IPS DF 6.9 (cell line): ENCODE results near the gene ZDHHC8.

Source experiments
- DNase-seq: peaks from one replicate; pipeline ENCODE4 v3.0.0-alpha.2; 2013; ENCODE audit warnings: low read depth, low spot score
- H3K27ac ChIP-seq: one replicate; pipeline ENCODE4 v1.5.1; 2013; ENCODE audit warnings: low read length, control low read depth
- H3K27me3 ChIP-seq: 2 replicates; pipeline ENCODE4 v1.6.1; 2013; ENCODE audit warnings: mild to moderate bottlenecking, low read length; ENCODE audit not compliant: control insufficient read depth, insufficient read depth
- H3K36me3 ChIP-seq: 2 replicates; pipeline ENCODE4 v1.6.1; 2013; ENCODE audit warnings: low read length; ENCODE audit not compliant: control insufficient read depth, insufficient read depth
- H3K4me1 ChIP-seq: 2 replicates; pipeline ENCODE4 v1.6.1; 2013; ENCODE audit warnings: low read length; ENCODE audit not compliant: control insufficient read depth, insufficient read depth
- H3K4me3 ChIP-seq: 2 replicates; pipeline ENCODE4 v1.5.1; 2013; ENCODE audit warnings: mild to moderate bottlenecking, low read length
- H3K9me3 ChIP-seq: 2 replicates; pipeline ENCODE4 v1.6.1; 2013; ENCODE audit warnings: low read length, inconsistent platforms; ENCODE audit not compliant: control insufficient read depth, insufficient read depth
- WGBS: extraction: QIAGEN DNeasy Blood & Tissue Kit; methylation state at CpG from one replicate; pipeline ENCODE4 v1.1.7; 2013; ENCODE audit warnings: mixed read lengths, missing lambda C conversion rate; ENCODE audit not compliant: insufficient read length, insufficient coverage; 5-methylcytosine and 5-hydroxymethylcytosine counted together

ZDHHC8 gene

GRCh38 chr22:20191803-20192202 lies 60.2 kb downstream of the ZDHHC8 start:
- H3K4me3 ChIP-seq, result no peak overlapping the region
- no peak overlapping the region for H3K27ac ChIP-seq
- no peaks in the 10 kb centered on the region for H3K9me3 ChIP-seq
- no peaks in the 10 kb centered on the region for H3K36me3 ChIP-seq
- no peaks in the 10 kb centered on the region; the same call in 1 of the 2 replicates for H3K4me1 ChIP-seq
- no peaks in the 10 kb centered on the region for H3K27me3 ChIP-seq
- DNase-seq, result no peak
- no CpG with 5 or more reads among the region's 8 CpGs for WGBS

GRCh38 chr22:20192293-20192971 lies 60.8 kb downstream of the ZDHHC8 start:
- Histone ChIP-seq H3K9me3 (no peaks in the 10 kb centered on the region), H3K27me3 (no peaks in the 10 kb centered on the region), H3K4me1 (no peaks in the 10 kb centered on the region; the same call in 1 of the 2 replicates), H3K4me3 (no peak overlapping the region), H3K27ac (no peak overlapping the region), H3K36me3 (no peaks in the 10 kb centered on the region)
- DNase-seq, result no peak
- no CpG with 5 or more reads among the region's 10 CpGs for WGBS

GRCh38 chr22:20192972-20193760 lies 61.6 kb downstream of the ZDHHC8 start:
- WGBS, result no CpG with 5 or more reads among the region's 20 CpGs
- Histone ChIP-seq H3K27me3 (no peaks in the 10 kb centered on the region), H3K4me3 (no peak overlapping the region), H3K9me3 (no peaks in the 10 kb centered on the region), H3K4me1 (no peaks in the 10 kb centered on the region; the same call in 1 of the 2 replicates), H3K36me3 (no peaks in the 10 kb centered on the region), H3K27ac (no peak overlapping the region)
- no peak for DNase-seq

GRCh38 chr22:20193761-20194494 lies 62.3 kb downstream of the ZDHHC8 start:
- H3K27ac ChIP-seq, result no peak overlapping the region
- no peak for DNase-seq
- H3K4me1 ChIP-seq, result no peaks in the 10 kb centered on the region; the same call in 1 of the 2 replicates
- no peaks in the 10 kb centered on the region for H3K27me3 ChIP-seq
- H3K9me3 ChIP-seq, result no peaks in the 10 kb centered on the region
- no peak overlapping the region; the same call in 1 of the 2 replicates for H3K4me3 ChIP-seq
- no CpG with 5 or more reads among the region's 17 CpGs for WGBS
- no peaks in the 10 kb centered on the region for H3K36me3 ChIP-seq

GRCh38 chr22:20194681-20195593 lies 63.3 kb downstream of the ZDHHC8 start:
- Histone ChIP-seq H3K36me3 (no peaks in the 10 kb centered on the region), H3K27me3 (no peaks in the 10 kb centered on the region), H3K9me3 (no peaks in the 10 kb centered on the region), H3K4me1 (no peaks in the 10 kb centered on the region; the same call in 1 of the 2 replicates), H3K27ac (no peak overlapping the region), H3K4me3 (no peak overlapping the region)
- WGBS, result no CpG with 5 or more reads among the region's 15 CpGs
- DNase-seq, result no peak

GRCh38 chr22:20196094-20196842 lies 64.7 kb downstream of the ZDHHC8 start:
- Histone ChIP-seq H3K9me3 (no peaks in the 10 kb centered on the region), H3K4me3 (no peak overlapping the region; the same call in 1 of the 2 replicates), H3K27ac (no peak overlapping the region), H3K27me3 (no peaks in the 10 kb centered on the region), H3K36me3 (no peaks in the 10 kb centered on the region), H3K4me1 (no peaks in the 10 kb centered on the region; the same call in 1 of the 2 replicates)
- DNase-seq, result no peak
- no CpG with 5 or more reads among the region's 19 CpGs for whole genome bisulfite sequencing
